Suprapubic skin (tissue), 4 donors: ENCODE measurements around the gene GNAI3. TPM values are rescaled to one million over a fixed set of nuclear protein-coding genes. Genes with fewer than 3 reads are reported as not detected.

Source experiments
- DNase-seq, 2 donors: peaks; one replicate each; pipeline ENCODE4 v3.0.0-alpha.2; 2019; ENCODE audit warnings: low spot score in 2 of 2
- H3K27ac ChIP-seq: fragments of 200-600 bp; sonication (generic); one replicate; pipeline ENCODE4 v1.5.1; 2019
- H3K27me3 ChIP-seq: fragments of 200-600 bp; sonication (generic); one replicate; pipeline ENCODE4 v1.5.1; 2019
- H3K36me3 ChIP-seq: fragments of 200-600 bp; sonication (generic); one replicate; pipeline ENCODE4 v1.5.1; 2019
- H3K4me1 ChIP-seq: fragments of 200-600 bp; sonication (generic); one replicate; pipeline ENCODE4 v1.5.1; 2019
- H3K4me3 ChIP-seq: fragments of 200-600 bp; sonication (generic); one replicate; pipeline ENCODE4 v1.5.1; 2019; ENCODE audit warnings: mild to moderate bottlenecking
- H3K9me3 ChIP-seq: fragments of 200-600 bp; sonication (generic); one replicate; pipeline ENCODE4 v1.5.1; 2019
- CTCF ChIP-seq, 2 donors: fragments of 200-600 bp in 1 of 2; fragments of 450-650 bp in 1 of 2; sonication (generic) in 1 of 2; IDR thresholded peaks; one replicate each; pipeline ENCODE4 v1.5.1; 2016 to 2019; ENCODE audit warnings: antibody characterized with exemption in 2 of 2, mild to moderate bottlenecking in 1 of 2, moderate library complexity in 1 of 2
- EP300 ChIP-seq: sonication (generic); formaldehyde crosslinking; IDR thresholded peaks from one replicate; pipeline ENCODE4 v1.6.1; 2017; ENCODE audit warnings: antibody characterized with exemption
- POLR2A ChIP-seq, 2 donors: fragments of 450-650 bp; IDR thresholded peaks; one replicate each; pipeline ENCODE4 v1.6.1; 2017; ENCODE audit warnings: antibody characterized with exemption in 2 of 2, mild to moderate bottlenecking in 2 of 2, moderate library complexity in 2 of 2
- POLR2AphosphoS5 ChIP-seq, 3 donors: sonication (generic); formaldehyde crosslinking; IDR thresholded peaks; one replicate each; pipeline ENCODE4 v1.6.1; 2017; ENCODE audit warnings: antibody characterized with exemption in 3 of 3
- WGBS: methylation state at CpG from one replicate; pipeline ENCODE4 v1.1.5; 2018; 5-methylcytosine and 5-hydroxymethylcytosine counted together
- total RNA-seq, 4 donors: library from RNA; depleted of rRNA; stranded (reverse); fragments of >200 nt; gene quantifications; one replicate each; pipeline ENCODE4 v1.1.0, GENCODE V29; 2016

The GNAI3 gene
- total RNA-seq, 4 donors from 2014 or later = 6.7 to 11.1 (median 9.5) TPM

- Histone ChIP-seq H3K4me3 (no peak overlapping the region), H3K36me3 (peaks cover 98% of the 10 kb centered on the region), H3K9me3 (no peaks in the 10 kb centered on the region), H3K27me3 (no peaks in the 10 kb centered on the region), H3K27ac (no peak overlapping the region), H3K4me1 (no peaks in the 10 kb centered on the region)
- 88% methylated on average over 1 of the region's 1 CpG for WGBS
- DNase-seq = no peak
- TF ChIP-seq POLR2AphosphoS5 (IDR thresholded peaks at IDR 0.05) (no peak), CTCF (IDR thresholded peaks at IDR 0.05) (no peak), POLR2A (IDR thresholded peaks at IDR 0.05) (no peak), EP300 (no peak)
These were observed 36.4 kb downstream of the GNAI3 start for GRCh38 chr1:109584766-109585165.

- Histone ChIP-seq H3K27me3 (no peaks in the 10 kb centered on the region), H3K4me1 (no peaks in the 10 kb centered on the region), H3K4me3 (no peak overlapping the region), H3K36me3 (peaks cover 98% of the 10 kb centered on the region), H3K27ac (no peak overlapping the region), H3K9me3 (no peaks in the 10 kb centered on the region)
- 94% methylated on average over 3 of the region's 3 CpGs for WGBS
- TF ChIP-seq POLR2AphosphoS5 (IDR thresholded peaks at IDR 0.05) (no peak), EP300 (no peak), CTCF (IDR thresholded peaks at IDR 0.05) (no peak), POLR2A (IDR thresholded peaks at IDR 0.05) (no peak)
- DNase-seq = no peak
These were observed 37.6 kb downstream of the GNAI3 start for GRCh38 chr1:109586055-109586454.

- no peak overlapping the region for H3K4me3 ChIP-seq
- H3K27me3 ChIP-seq = no peaks in the 10 kb centered on the region
- H3K27ac ChIP-seq = no peak overlapping the region
- 87% methylated on average over 3 of the region's 3 CpGs for WGBS
- no peak for TF ChIP-seq EP300
- no peak for TF ChIP-seq POLR2AphosphoS5 (IDR thresholded peaks at IDR 0.05)
- TF ChIP-seq POLR2A (IDR thresholded peaks at IDR 0.05) = no peak
- no peak for TF ChIP-seq CTCF (IDR thresholded peaks at IDR 0.05)
- no peaks in the 10 kb centered on the region for H3K4me1 ChIP-seq
- H3K36me3 ChIP-seq = peaks cover 97% of the 10 kb centered on the region
- no peaks in the 10 kb centered on the region for H3K9me3 ChIP-seq
- DNase-seq = no peak
These were observed 40.8 kb downstream of the GNAI3 start for GRCh38 chr1:109589177-109589576.

GRCh38 chr1:109589679-109590078 is 41.3 kb downstream of the GNAI3 start:
- Histone ChIP-seq H3K27ac (no peak overlapping the region), H3K9me3 (no peaks in the 10 kb centered on the region), H3K36me3 (peaks cover 99% of the 10 kb centered on the region), H3K27me3 (no peaks in the 10 kb centered on the region), H3K4me3 (no peak overlapping the region), H3K4me1 (no peaks in the 10 kb centered on the region)
- TF ChIP-seq EP300 (no peak), POLR2AphosphoS5 (IDR thresholded peaks at IDR 0.05) (no peak), POLR2A (IDR thresholded peaks at IDR 0.05) (no peak), CTCF (IDR thresholded peaks at IDR 0.05) (no peak)
- no peak for DNase-seq

- no peaks in the 10 kb centered on the region for H3K27me3 ChIP-seq
- H3K36me3 ChIP-seq = peaks cover 74% of the 10 kb centered on the region
- H3K4me1 ChIP-seq = no peaks in the 10 kb centered on the region
- no peak for TF ChIP-seq CTCF (IDR thresholded peaks at IDR 0.05)
- H3K27ac ChIP-seq = no peak overlapping the region
- no peak overlapping the region for H3K4me3 ChIP-seq
- H3K9me3 ChIP-seq = no peaks in the 10 kb centered on the region
- DNase-seq = no peak
These were observed 44.5 kb downstream of the GNAI3 start for GRCh38 chr1:109592916-109593315.
